ACC112 (cell line): ENCODE data around the gene NECTIN1.

Experiments
- H2AFZ ChIP-seq: fragments of 200-600 bp; sonication (generic); one replicate; pipeline ENCODE4 v1.6.0; 2017; ENCODE audit warnings: antibody characterized with exemption, low read length; ENCODE audit not compliant: unreplicated experiment
- H3K27ac ChIP-seq: fragments of 200-600 bp; sonication (generic); 2 replicates; pipeline ENCODE4 v1.5.1; 2014; ENCODE audit warnings: low read depth, mild to moderate bottlenecking, antibody characterized with exemption, low read length, moderate library complexity
- H3K27me3 ChIP-seq: fragments of 200-600 bp; sonication (generic); 2 replicates; pipeline ENCODE4 v1.6.1; 2014; ENCODE audit warnings: mild to moderate bottlenecking, antibody characterized with exemption, low read length, moderate library complexity, mixed read lengths; ENCODE audit not compliant: insufficient read depth
- H3K36me3 ChIP-seq: fragments of 200-600 bp; sonication (generic); 2 replicates; pipeline ENCODE4 v1.6.1; 2016; ENCODE audit warnings: mild to moderate bottlenecking, antibody characterized with exemption, low read length, moderate library complexity, mixed read lengths; ENCODE audit not compliant: insufficient read depth
- H3K4me1 ChIP-seq: fragments of 200-600 bp; sonication (generic); one replicate; pipeline ENCODE4 v1.6.1; 2016; ENCODE audit warnings: low read length, mixed read lengths; ENCODE audit not compliant: insufficient read depth, unreplicated experiment, control insufficient read depth
- H3K4me3 ChIP-seq: fragments of 200-600 bp; sonication (generic); 2 replicates; pipeline ENCODE4 v1.5.1; 2014; ENCODE audit warnings: mild to moderate bottlenecking, low read depth, low read length
- H3K79me2 ChIP-seq: fragments of 200-600 bp; sonication (generic); one replicate; pipeline ENCODE4 v1.6.0; 2016; ENCODE audit warnings: low read length; ENCODE audit not compliant: control insufficient read depth, unreplicated experiment, insufficient read depth

NECTIN1 gene

DNA sequence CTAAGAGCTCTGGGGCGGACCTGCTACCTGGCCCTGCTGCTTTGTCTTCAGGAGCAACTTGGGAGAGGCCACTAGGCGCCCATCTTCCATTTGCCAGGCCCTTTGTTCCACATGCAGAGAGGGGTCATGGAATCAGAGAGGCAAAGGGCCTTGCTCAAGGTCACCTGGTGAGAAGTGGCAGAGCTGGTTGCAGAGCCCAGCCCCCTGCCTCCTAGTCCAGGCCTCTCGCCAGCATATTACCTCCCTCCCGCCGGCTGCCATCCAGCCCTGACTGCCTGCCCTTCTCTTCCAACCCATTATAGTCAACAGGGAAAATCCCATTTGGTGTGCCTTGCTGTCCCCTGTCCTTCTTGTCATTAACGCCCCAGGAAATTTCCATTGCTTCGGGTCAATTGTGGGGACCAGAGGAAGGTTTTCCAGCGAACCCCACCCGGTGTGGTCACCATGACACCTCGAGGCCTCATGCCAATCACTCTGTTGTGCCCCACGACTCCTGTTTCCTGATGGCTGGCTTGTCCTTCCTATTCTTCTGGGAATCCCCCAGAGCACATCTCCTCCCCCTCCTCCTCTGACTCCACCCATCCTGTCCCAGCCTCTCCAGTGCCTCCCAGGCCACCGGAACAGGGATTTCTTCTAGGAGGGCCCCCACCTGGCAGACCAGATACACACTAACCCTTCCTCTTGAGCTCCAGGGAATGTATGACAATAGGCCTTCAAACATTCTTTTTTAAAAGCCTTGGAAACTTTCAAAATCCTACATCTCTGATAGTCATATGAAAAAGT, 77.0 kb downstream of the NECTIN1 start:
- no peak overlapping the region for H3K27ac ChIP-seq
- H2AFZ ChIP-seq: no peak overlapping the region
- no peaks in the 10 kb centered on the region; the same call in 1 of the 2 replicates for H3K27me3 ChIP-seq
- H3K79me2 ChIP-seq: no peaks in the 10 kb centered on the region
- peaks cover 14% of the 10 kb centered on the region for H3K4me1 ChIP-seq
- no peak overlapping the region for H3K4me3 ChIP-seq
- no peaks in the 10 kb centered on the region for H3K36me3 ChIP-seq

DNA sequence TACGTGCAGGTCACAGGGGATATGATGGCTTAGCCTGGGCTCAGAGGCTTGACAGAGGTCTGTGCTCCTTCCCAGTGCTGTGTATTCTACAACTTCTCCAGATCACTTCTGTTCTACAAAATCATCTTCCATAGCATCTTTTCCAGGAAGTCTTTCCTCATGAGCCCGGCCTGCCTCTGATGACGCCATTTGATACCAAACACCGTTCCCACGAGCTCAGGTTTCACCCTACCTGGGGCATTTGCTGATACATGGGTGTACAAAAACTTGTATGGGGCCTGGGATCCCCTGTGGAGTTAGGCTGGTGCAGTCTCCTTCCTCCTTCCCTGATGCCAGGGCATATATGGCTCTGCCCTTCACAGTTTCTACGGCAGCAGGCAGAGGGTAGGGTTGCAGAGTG, 78.7 kb downstream of the NECTIN1 start:
- no peak overlapping the region for H3K4me3 ChIP-seq
- H3K36me3 ChIP-seq: no peaks in the 10 kb centered on the region
- no peak overlapping the region for H3K27ac ChIP-seq
- H3K27me3 ChIP-seq: peaks cover 11% of the 10 kb centered on the region; the same call in 1 of the 2 replicates
- peaks cover 14% of the 10 kb centered on the region for H3K4me1 ChIP-seq
- no peaks in the 10 kb centered on the region for H3K79me2 ChIP-seq
- no peak overlapping the region for H2AFZ ChIP-seq

DNA sequence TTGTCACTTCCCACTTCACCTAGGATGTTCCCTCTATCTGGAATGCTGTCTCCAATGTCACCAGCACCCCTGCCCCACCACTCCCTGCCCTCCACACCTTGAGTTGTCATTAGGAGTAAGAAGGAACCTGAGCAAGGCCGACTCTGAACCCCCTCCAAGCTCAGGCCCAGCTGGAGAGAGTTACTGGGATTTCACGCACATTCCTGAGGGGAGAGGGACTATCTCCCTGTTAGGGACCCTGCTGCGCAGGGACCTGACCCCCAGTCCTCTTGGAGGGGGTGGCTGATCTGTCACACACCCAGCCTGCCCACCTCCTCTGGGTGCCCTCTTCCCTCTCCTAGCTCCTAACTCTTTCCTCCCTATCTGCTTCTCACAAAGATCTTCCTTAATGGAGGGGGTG, 81.7 kb downstream of the NECTIN1 start:
- Histone ChIP-seq H3K27me3 (peaks cover 12% of the 10 kb centered on the region; the same call in 1 of the 2 replicates), H3K4me1 (peaks cover 4% of the 10 kb centered on the region), H3K36me3 (no peaks in the 10 kb centered on the region), H2AFZ (no peak overlapping the region), H3K79me2 (no peaks in the 10 kb centered on the region), H3K4me3 (no peak overlapping the region), H3K27ac (no peak overlapping the region)

DNA sequence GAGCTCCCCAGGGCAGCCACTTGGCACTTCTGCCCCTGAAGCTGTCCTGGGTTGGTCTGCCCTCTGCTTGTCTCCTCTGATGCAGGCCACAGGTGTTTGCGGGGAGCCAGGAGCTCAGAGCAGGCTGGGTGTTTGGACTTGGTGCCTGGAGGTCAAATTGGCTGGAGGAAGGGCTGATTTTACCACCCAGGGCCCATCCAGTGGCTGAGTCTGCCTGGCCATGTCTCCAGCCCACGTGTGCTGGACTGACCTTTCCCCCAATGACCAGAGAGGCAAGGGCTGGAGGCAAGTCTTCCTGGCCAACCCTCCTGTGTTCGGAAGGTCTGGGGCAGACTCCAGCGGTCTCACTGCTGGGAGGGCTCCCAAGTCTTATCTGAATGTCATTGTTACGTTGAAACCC, 84.0 kb downstream of the NECTIN1 start:
- H2AFZ ChIP-seq: no peak overlapping the region
- no peak overlapping the region for H3K4me3 ChIP-seq
- no peak overlapping the region for H3K27ac ChIP-seq
- H3K79me2 ChIP-seq: no peaks in the 10 kb centered on the region
- no peaks in the 10 kb centered on the region for H3K4me1 ChIP-seq
- peaks cover 12% of the 10 kb centered on the region; the same call in 1 of the 2 replicates for H3K27me3 ChIP-seq
- H3K36me3 ChIP-seq: no peaks in the 10 kb centered on the region

GRCh38 chr11:119644502-119644901, 84.5 kb downstream of the NECTIN1 start:
- Histone ChIP-seq H3K36me3 (no peaks in the 10 kb centered on the region), H2AFZ (no peak overlapping the region), H3K4me1 (no peaks in the 10 kb centered on the region), H3K27me3 (peaks cover 12% of the 10 kb centered on the region; the same call in 1 of the 2 replicates), H3K79me2 (no peaks in the 10 kb centered on the region), H3K27ac (no peak overlapping the region), H3K4me3 (no peak overlapping the region)

DNA sequence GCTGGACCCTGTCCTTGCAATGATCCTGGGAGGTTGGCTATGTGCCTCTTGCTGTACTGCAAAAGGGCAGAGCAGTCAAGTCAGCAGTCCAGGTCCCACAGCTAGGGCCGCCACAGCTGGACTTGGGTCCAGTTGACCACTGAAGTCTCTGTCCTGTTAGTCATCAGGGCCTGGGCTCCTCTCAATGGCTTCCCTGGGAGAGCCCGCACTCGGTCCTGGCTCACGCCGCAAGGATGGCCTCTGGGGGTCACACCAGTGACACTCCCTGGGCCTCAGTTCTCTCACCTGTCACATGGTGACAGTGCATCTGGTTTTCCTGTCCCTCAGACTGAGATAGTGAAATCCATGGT, 85.1 kb downstream of the NECTIN1 start:
- no peaks in the 10 kb centered on the region for H3K36me3 ChIP-seq
- H3K4me1 ChIP-seq: no peaks in the 10 kb centered on the region
- H3K79me2 ChIP-seq: no peaks in the 10 kb centered on the region
- no peak overlapping the region for H3K27ac ChIP-seq
- H3K27me3 ChIP-seq: peaks cover 12% of the 10 kb centered on the region; the same call in 1 of the 2 replicates
- no peak overlapping the region for H3K4me3 ChIP-seq
- H2AFZ ChIP-seq: no peak overlapping the region

- Histone ChIP-seq H3K27me3 (peaks cover 12% of the 10 kb centered on the region; the same call in 1 of the 2 replicates), H2AFZ (no peak overlapping the region), H3K4me1 (no peaks in the 10 kb centered on the region), H3K27ac (no peak overlapping the region), H3K4me3 (no peak overlapping the region), H3K36me3 (no peaks in the 10 kb centered on the region), H3K79me2 (no peaks in the 10 kb centered on the region)
Observed at GRCh38 chr11:119643212-119643875, 85.7 kb downstream of the NECTIN1 start.

DNA sequence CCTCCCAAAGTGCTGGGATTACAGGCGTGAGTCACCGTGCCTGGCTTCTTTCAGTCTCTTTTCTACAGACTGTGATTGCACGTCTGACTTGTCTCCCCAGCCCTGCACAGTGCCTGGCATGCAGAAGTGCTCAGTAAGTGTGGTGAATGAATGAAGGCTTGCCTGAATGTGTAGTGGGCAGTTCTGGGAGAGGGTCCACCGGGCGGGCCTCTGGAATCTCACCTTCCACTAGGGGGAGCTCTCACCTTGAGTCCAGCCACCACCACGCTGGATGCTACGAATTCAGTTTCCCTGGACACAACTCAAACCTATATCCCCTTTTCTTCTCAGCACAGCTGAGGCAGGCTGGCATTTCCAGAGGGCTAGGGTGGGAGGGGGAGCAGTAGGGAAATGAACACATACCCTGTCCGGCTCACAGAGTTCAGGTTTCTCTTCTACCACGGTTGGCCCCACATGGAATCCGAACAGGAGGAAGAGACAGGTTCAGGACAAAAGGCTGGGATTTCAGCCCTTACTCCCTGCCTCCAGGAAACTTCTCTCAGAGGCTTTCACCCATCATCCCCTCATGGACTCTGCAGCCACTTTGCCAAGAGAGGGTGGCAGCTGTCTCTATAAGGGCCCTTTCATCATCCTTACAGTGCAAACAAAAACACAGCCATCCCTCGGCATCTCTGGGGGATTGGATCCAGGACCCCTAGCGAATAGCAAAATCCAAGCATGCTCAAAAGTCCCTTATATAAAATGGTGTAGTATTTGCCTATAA, 86.8 kb downstream of the NECTIN1 start:
- Histone ChIP-seq H3K4me3 (no peak overlapping the region), H3K27ac (no peak overlapping the region), H3K79me2 (no peaks in the 10 kb centered on the region), H3K36me3 (no peaks in the 10 kb centered on the region), H3K27me3 (peaks cover 12% of the 10 kb centered on the region; the same call in 1 of the 2 replicates), H2AFZ (no peak overlapping the region), H3K4me1 (no peaks in the 10 kb centered on the region)

- H3K4me3 ChIP-seq: no peak overlapping the region
- no peaks in the 10 kb centered on the region for H3K79me2 ChIP-seq
- H3K4me1 ChIP-seq: no peaks in the 10 kb centered on the region
- H3K27ac ChIP-seq: no peak overlapping the region
- H2AFZ ChIP-seq: no peak overlapping the region
- no peaks in the 10 kb centered on the region for H3K36me3 ChIP-seq
- peaks cover 4% of the 10 kb centered on the region; the same call in 1 of the 2 replicates for H3K27me3 ChIP-seq
Observed at GRCh38 chr11:119640541-119640940, 88.5 kb downstream of the NECTIN1 start.

- Histone ChIP-seq H3K79me2 (no peaks in the 10 kb centered on the region), H2AFZ (no peak overlapping the region), H3K4me1 (no peaks in the 10 kb centered on the region), H3K4me3 (no peak overlapping the region), H3K36me3 (no peaks in the 10 kb centered on the region), H3K27ac (no peak overlapping the region), H3K27me3 (0 out of 2 replicates have a peak, but pooled peaks cover 3% of the 10 kb centered on the region)
Observed at GRCh38 chr11:119639642-119640205, 89.3 kb downstream of the NECTIN1 start.
